Esophagus mucosa (tissue), 1 donor: Measurements from ENCODE around the gene REEP1. TPM values are rescaled to one million over a fixed set of nuclear protein-coding genes. Genes with fewer than 3 reads are reported as not detected.

ENCODE experiments used
- ATAC-seq: fragments of 200-7000 bp; cut with Tn5 transposase; one replicate; pipeline ENCODE4 v1.9.1; 2020
- total RNA-seq: library from RNA; stranded (reverse); gene quantifications from one replicate; pipeline ENCODE4 v1.2.4, GENCODE V29; 2023
- donor health status: DM: yes; HTN: yes; CAD: no.

Gene REEP1
- total RNA-seq, 1 donor from 2014 or later, result 1.6 TPM

DNA sequence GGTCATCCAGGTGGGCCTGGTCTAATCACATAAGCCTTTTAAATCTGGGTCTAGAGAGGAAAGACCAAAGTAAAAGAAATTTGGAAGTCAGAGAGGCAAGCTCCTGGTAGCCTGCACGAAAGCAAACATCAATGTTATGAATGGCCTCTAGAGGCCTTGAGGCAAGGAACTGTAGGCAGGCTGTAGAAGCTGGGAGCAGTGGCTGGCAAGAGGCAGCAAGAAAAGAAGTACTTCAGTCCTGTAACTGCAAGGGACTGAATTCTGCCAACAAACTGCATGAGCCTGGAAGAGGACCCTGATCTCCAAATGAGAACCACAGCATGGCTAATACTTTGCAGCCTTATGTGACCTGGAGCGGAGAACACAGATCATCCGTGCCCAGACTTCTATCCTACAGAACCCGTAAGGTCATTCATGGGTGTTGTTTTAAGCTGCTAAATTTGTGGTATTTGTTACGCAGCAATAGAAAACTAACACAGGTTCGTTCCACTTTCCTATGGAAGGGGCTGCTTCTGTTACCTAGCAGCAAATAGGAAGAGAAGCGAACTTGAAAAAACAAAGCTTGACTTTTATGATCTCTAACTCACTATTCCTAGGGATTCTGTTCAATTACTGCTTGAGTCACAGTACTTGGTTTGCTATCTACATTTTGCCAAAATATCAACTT lies 143.4 kb downstream of the REEP1 start:
- no peak for ATAC-seq

DNA sequence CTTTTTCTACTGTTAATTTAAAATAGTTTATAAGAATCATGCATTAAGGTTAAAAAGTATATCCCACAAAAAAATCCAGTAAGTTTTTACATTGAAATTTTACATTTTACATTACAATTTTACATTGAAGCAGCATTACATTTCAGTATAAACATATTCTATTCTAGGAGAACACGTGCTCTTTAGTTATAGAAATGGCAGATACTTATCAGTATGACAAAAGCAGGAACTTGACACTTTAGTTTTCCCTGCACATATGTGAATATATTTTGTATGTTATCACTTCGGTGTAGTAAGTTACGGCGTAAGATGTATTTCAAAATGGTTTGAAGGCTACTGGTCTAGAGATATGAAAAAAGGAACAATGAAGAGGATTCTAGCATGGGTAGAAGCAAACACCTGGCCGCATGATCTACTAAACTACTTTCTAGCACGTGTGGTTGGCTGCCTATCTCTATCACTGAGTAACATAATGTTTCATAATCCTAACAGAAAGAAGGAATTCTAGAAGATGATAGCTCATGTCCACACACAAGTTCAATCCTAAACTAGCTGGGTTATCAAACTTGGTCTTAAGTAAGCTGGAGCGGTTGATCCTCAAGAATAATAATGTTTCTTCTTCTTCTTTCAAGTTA lies 147.5 kb downstream of the REEP1 start:
- ATAC-seq, result no peak

DNA sequence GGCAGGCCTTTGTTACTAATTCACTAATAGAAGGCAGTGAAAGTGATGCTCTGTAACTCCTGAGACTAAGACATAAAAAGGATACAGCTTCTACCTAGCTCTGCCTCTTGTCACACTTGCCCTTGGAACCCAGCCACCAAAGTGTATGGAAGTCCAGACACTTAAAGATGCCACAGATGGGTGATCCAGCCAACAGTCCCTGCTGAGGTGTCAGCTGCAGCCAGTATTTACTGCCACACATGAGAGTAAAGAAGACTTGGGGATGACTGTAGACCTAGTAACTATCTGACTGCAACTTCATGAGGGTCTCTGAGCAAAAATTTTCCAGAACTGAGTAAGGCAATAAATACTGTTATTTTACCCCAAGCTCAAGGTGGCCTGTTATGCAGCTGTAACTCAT lies 151.0 kb downstream of the REEP1 start:
- ATAC-seq, result no peak

GRCh38 chr2:86185517-86186212 lies 151.8 kb downstream of the REEP1 start:
- no peak for ATAC-seq

DNA sequence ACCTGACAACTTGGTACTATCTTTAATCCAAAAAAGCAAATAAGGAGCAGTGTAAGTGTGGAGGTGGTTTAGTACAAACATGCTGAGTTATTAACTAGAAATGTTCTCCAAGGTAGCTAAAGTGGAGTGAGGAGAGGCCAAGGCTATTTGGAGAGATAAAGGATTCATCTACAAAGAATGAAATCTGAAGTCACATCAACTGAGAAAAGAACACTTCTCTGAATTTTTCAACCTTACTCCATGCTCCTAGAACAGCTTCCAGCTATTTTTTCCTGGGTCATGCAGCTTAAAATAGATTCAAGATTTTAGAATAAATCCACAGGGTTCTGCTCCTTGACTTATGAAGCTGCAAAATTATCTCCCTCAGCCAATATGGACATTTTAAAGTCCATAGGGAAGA lies 160.8 kb downstream of the REEP1 start:
- no peak for ATAC-seq

DNA sequence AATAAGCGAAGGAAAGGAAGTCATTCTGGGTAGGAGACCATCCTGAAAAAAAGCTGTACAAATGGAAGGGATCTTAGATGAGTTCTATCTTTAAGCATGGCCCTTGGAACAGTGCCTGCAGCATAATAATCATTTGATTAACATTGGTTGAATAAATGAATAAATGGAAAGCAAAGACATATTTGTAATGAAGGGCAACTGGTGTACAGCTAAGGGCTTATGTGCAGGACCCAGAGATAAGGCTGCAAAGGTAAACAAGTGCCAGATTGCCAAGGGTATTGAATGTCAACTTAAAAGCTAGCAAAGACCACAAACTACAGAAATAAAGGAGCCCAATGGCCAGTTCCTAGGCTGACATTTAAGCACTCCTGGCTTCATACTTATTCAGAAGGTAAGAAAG lies 161.6 kb downstream of the REEP1 start:
- ATAC-seq, result no peak

DNA sequence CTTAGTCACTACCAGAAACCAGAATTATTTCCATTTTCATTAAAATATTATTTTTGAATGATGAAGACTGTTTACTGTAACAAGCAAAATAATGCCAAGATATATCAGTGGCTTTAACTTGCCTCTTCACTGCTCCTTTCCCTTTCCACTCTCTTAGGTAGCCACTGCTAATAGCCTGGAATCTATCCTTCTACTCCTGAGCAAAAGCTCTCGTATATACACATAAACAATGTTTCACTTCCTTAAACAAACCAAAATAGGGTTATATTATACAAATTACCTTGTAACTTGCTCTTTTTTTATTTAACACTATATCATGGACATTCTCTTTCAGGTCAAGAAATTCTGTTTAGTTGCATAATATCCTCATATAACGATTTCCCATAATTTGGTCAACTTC lies 163.0 kb downstream of the REEP1 start:
- ATAC-seq, result no peak

- no peak for ATAC-seq
Measured at GRCh38 chr2:86172610-86173009, 164.8 kb downstream of the REEP1 start.

GRCh38 chr2:86171295-86171694 lies 166.1 kb downstream of the REEP1 start:
- ATAC-seq, result no peak

DNA sequence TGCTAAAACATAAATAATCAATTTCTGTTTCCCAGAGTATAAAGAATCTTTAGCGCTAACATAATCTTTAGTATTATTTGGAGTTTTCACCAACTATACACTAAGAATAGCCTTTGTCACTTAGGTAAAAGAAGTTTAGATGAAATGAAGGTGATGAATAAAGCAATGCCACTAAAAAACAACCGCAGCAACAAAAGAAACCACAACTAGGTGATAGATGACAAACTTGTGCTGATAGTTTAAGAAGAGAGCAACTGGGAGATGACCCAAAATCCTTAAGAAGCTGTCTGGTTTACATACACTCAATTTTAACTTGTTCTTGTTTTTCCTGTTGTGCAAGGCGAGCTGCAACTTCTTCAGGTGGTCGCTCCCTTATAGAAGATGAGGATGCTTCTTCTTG lies 167.0 kb downstream of the REEP1 start:
- no peak for ATAC-seq

Other genes starting within 250 kb of the REEP1 start
- 27.5 TPM for gene POLR1A, start 231.7 kb downstream of the REEP1 start, total RNA-seq
- 40.6 TPM for gene PTCD3, start 231.4 kb downstream of the REEP1 start, total RNA-seq
- 48.7 TPM for gene IMMT, start 142.2 kb downstream of the REEP1 start, total RNA-seq
- gene MRPL35, start 138.2 kb downstream of the REEP1 start, total RNA-seq, result 36.7 TPM
- gene KDM3A, start 103.7 kb upstream of the REEP1 start, total RNA-seq, result 32.0 TPM
- 93.9 TPM for gene CHMP3, start 225.8 kb upstream of the REEP1 start, total RNA-seq